WTC11 (cell line): ENCODE measurements around the gene NDUFAF8. TPM values are rescaled to one million over a fixed set of nuclear protein-coding genes. Genes with fewer than 3 reads are reported as not detected.

Experiments used
- ATAC-seq: fragments of 200-7000 bp; cut with Tn5 transposase; 2 replicates; pipeline ENCODE4 v1.10.0; 2021; ENCODE audit warnings: mild to moderate bottlenecking, moderate library complexity
- CTCF ChIA-PET: fragments of 300-600 bp; sonication (Branson Sonifier 250); formaldehyde crosslinking; loops from one replicate; lab custom pipeline; 2021; ENCODE audit warnings: antibody characterized with exemption; lab: Charles Lee
- POLR2A ChIA-PET: fragments of 350-600 bp; sonication (Branson Sonifier 250); formaldehyde crosslinking; loops from one replicate; lab custom pipeline; 2021; ENCODE audit warnings: antibody characterized with exemption; lab: Charles Lee
- DNase-seq: peaks from one replicate; pipeline ENCODE4 v3.0.0; 2021; ENCODE audit warnings: low spot score
- H3K27ac Mint-ChIP-seq: 2 replicates; pipeline ENCODE4 v1.8.0; 2021; ENCODE audit warnings: mixed read lengths
- H3K27me3 Mint-ChIP-seq: 2 replicates; pipeline ENCODE4 v1.8.0; 2021; ENCODE audit warnings: low read depth, mild to moderate bottlenecking, moderate library complexity, mixed read lengths
- H3K36me3 Mint-ChIP-seq: 2 replicates; pipeline ENCODE4 v1.8.0; 2021; ENCODE audit warnings: mixed read lengths
- H3K4me1 Mint-ChIP-seq: 2 replicates; pipeline ENCODE4 v1.8.0; 2022; ENCODE audit warnings: mixed read lengths
- H3K4me3 Mint-ChIP-seq: 2 replicates; pipeline ENCODE4 v1.8.0; 2021; ENCODE audit warnings: mild to moderate bottlenecking, moderate library complexity, mixed read lengths
- H3K9me3 Mint-ChIP-seq: 2 replicates; pipeline ENCODE4 v1.8.0; 2021; ENCODE audit warnings: mixed read lengths
- NR3C1 ChIP-seq: sonication (generic); formaldehyde crosslinking; conservative IDR thresholded peaks from 2 replicates; pipeline ENCODE4 v1.8.1; 2023; ENCODE audit warnings: low read depth, mild to moderate bottlenecking, missing genetic modification reagents
- SP1 ChIP-seq: sonication (generic); formaldehyde crosslinking; conservative IDR thresholded peaks from 2 replicates; pipeline ENCODE4 v1.8.1; 2022; ENCODE audit warnings: missing genetic modification reagents
- TEAD1 ChIP-seq: sonication (generic); formaldehyde crosslinking; IDR thresholded peaks from 2 replicates; pipeline ENCODE4 v1.8.0; 2022; ENCODE audit warnings: mild to moderate bottlenecking, missing genetic modification reagents
- ZNF396 ChIP-seq: fragments of 250-450 bp; sonication (Bioruptor Pico); IDR thresholded peaks from 2 replicates; pipeline ENCODE4 v1.8.0; 2021; ENCODE audit warnings: mild to moderate bottlenecking, moderate library complexity, borderline replicate concordance
- ZNF416 ChIP-seq: fragments of 250-450 bp; sonication (Bioruptor Pico); IDR thresholded peaks from 2 replicates; pipeline ENCODE4 v1.9.0; 2021; ENCODE audit warnings: mild to moderate bottlenecking, inconsistent platforms
- total RNA-seq: library from RNA; stranded (reverse); gene quantifications from 3 replicates; pipeline ENCODE4 v1.2.3, GENCODE V29; 2021
- TF ChIP-seq, protein P1 (sequence below): fragments of 250-450 bp; sonication (Bioruptor Pico); IDR thresholded peaks from 2 replicates; pipeline ENCODE4 v1.9.0; 2021; ENCODE audit warnings: mild to moderate bottlenecking
- TF ChIP-seq, protein P2 (sequence below): sonication (generic); formaldehyde crosslinking; IDR thresholded peaks from 2 replicates; pipeline ENCODE4 v1.8.1; 2022; ENCODE audit warnings: low read depth, mild to moderate bottlenecking, moderate library complexity, missing genetic modification reagents, borderline replicate concordance
- TF ChIP-seq, protein P3 (sequence below): sonication (generic); formaldehyde crosslinking; IDR thresholded peaks from 2 replicates; pipeline ENCODE4 v1.8.0; 2023; ENCODE audit warnings: missing genetic modification reagents, mild to moderate bottlenecking, borderline replicate concordance
- TF ChIP-seq, protein P4 (sequence below): fragments of 250-450 bp; sonication (Bioruptor Pico); IDR thresholded peaks from 2 replicates; pipeline ENCODE4 v1.9.0; 2021; ENCODE audit warnings: mild to moderate bottlenecking, borderline replicate concordance
- TF ChIP-seq, protein P5 (sequence below): fragments of 250-450 bp; sonication (Bioruptor Pico); conservative IDR thresholded peaks from 2 replicates; pipeline ENCODE4 v1.9.0; 2021; ENCODE audit warnings: mild to moderate bottlenecking
- TF ChIP-seq, protein P6 (sequence below): fragments of 200-600 bp; IDR thresholded peaks from 2 replicates; pipeline ENCODE4 v1.8.0; 2022; ENCODE audit warnings: antibody characterized with exemption
- TF ChIP-seq, protein P7 (sequence below): sonication (generic); formaldehyde crosslinking; IDR thresholded peaks from 2 replicates; pipeline ENCODE4 v1.8.0; 2022; ENCODE audit warnings: mild to moderate bottlenecking, missing genetic modification reagents
- TF ChIP-seq, protein P8 (sequence below): sonication (generic); formaldehyde crosslinking; IDR thresholded peaks from 2 replicates; pipeline ENCODE4 v1.8.1; 2023; ENCODE audit warnings: mild to moderate bottlenecking, missing genetic modification reagents, moderate library complexity

NDUFAF8 gene
- total RNA-seq, 1 experiment from 2014 or later = 73.0 TPM

DNA sequence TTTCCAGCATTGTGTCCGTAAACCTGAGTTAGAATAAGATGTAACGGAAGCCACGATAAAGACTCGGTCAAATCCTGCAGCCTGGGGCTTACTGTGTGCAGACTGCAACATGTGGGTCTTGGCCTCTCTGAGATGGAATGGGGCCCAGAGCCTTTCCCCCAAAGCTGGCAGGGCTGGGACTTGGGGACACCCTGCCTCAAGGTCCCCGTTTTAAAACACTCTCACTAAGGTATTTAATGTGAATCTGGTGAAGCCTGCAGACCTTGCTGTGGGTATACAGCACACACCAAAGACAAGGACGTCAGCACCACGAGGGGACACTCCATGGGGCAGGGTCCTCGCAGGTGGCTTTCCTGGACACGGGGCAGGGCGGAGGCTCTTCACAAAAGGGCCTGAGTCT is 2.1 kb downstream of the NDUFAF8 start (continued):
- TF ChIP-seq, protein P1, sequence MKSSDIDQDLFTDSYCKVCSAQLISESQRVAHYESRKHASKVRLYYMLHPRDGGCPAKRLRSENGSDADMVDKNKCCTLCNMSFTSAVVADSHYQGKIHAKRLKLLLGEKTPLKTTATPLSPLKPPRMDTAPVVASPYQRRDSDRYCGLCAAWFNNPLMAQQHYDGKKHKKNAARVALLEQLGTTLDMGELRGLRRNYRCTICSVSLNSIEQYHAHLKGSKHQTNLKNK = no peak
- TF ChIP-seq, all 79 proteins: peak for 0

DNA sequence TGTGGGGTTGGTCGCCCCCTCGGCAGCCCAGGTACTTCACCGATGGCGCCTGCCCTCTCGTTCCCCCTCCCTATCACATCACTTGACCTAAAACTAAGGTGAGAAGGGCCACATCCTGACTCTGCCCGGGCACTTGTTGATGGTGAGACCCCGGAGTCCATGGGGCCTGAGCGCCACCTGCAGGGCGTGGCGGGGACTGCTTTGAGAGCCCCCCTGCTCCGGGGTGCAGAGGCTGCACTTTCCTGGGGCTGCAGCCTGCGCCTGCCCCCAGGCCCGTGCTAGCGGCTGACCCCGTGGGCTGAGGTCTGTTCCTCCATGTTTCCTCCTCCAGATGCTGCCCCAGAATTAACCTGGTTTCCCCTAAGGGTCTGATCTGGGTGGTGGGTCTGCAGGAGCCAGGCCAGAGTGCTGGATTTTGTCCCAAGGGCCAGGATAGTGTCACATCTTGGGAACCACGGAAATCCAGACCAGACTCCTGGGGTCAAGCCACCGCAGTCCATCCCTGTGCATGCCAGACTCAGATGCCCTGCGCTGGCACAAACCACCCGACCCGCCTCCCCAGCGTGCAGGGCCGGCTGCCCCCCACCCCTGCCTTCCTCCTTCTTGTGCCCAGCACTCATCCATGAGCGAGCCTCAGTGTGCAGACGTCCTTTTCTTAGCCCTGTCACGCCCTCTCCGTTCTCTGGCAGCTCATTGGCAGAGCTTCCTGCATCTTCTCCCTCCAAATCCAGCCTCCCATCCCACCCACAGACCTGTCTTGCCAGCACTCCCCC is 2.7 kb downstream of the NDUFAF8 start:
- ChIA-PET POLR2A (interaction anchor here (0.5 kb wide), 1 partner anchor 266 kb away, joined by 4 read pairs; no protein-coding TSS in a partner anchor), CTCF (interaction anchor here (0.8 to 2.8 kb wide), 3 partner anchors 17 to 243 kb away, joined by 3 to 7 read pairs (median 6); no protein-coding TSS in a partner anchor)
- H3K9me3 Mint-ChIP-seq = no peaks in the 10 kb centered on the region
- DNase-seq (peak; percentile 87), ATAC-seq (peak; percentile 39)
- H3K4me1 Mint-ChIP-seq = peaks cover 27% of the 10 kb centered on the region
- no peaks in the 10 kb centered on the region for H3K36me3 Mint-ChIP-seq
- H3K27me3 Mint-ChIP-seq = no peaks in the 10 kb centered on the region
- peak overlapping the region; percentile 45; the same call in 1 of the 2 replicates for H3K27ac Mint-ChIP-seq
- peak overlapping the region; percentile 90; the same call in 1 of the 2 replicates for H3K4me3 Mint-ChIP-seq
- TF ChIP-seq, protein P2, sequence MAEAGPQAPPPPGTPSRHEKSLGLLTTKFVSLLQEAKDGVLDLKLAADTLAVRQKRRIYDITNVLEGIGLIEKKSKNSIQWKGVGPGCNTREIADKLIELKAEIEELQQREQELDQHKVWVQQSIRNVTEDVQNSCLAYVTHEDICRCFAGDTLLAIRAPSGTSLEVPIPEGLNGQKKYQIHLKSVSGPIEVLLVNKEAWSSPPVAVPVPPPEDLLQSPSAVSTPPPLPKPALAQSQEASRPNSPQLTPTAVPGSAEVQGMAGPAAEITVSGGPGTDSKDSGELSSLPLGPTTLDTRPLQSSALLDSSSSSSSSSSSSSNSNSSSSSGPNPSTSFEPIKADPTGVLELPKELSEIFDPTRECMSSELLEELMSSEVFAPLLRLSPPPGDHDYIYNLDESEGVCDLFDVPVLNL (CRISPR knock-in tag) = no peak
- no peak for TF ChIP-seq ZNF396 (CRISPR knock-in tag)
- TF ChIP-seq, protein P3, sequence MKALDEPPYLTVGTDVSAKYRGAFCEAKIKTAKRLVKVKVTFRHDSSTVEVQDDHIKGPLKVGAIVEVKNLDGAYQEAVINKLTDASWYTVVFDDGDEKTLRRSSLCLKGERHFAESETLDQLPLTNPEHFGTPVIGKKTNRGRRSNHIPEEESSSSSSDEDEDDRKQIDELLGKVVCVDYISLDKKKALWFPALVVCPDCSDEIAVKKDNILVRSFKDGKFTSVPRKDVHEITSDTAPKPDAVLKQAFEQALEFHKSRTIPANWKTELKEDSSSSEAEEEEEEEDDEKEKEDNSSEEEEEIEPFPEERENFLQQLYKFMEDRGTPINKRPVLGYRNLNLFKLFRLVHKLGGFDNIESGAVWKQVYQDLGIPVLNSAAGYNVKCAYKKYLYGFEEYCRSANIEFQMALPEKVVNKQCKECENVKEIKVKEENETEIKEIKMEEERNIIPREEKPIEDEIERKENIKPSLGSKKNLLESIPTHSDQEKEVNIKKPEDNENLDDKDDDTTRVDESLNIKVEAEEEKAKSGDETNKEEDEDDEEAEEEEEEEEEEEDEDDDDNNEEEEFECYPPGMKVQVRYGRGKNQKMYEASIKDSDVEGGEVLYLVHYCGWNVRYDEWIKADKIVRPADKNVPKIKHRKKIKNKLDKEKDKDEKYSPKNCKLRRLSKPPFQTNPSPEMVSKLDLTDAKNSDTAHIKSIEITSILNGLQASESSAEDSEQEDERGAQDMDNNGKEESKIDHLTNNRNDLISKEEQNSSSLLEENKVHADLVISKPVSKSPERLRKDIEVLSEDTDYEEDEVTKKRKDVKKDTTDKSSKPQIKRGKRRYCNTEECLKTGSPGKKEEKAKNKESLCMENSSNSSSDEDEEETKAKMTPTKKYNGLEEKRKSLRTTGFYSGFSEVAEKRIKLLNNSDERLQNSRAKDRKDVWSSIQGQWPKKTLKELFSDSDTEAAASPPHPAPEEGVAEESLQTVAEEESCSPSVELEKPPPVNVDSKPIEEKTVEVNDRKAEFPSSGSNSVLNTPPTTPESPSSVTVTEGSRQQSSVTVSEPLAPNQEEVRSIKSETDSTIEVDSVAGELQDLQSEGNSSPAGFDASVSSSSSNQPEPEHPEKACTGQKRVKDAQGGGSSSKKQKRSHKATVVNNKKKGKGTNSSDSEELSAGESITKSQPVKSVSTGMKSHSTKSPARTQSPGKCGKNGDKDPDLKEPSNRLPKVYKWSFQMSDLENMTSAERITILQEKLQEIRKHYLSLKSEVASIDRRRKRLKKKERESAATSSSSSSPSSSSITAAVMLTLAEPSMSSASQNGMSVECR (CRISPR knock-in tag) = peak; percentile 48; the same call in 1 of the 2 replicates
- TF ChIP-seq, protein P4, sequence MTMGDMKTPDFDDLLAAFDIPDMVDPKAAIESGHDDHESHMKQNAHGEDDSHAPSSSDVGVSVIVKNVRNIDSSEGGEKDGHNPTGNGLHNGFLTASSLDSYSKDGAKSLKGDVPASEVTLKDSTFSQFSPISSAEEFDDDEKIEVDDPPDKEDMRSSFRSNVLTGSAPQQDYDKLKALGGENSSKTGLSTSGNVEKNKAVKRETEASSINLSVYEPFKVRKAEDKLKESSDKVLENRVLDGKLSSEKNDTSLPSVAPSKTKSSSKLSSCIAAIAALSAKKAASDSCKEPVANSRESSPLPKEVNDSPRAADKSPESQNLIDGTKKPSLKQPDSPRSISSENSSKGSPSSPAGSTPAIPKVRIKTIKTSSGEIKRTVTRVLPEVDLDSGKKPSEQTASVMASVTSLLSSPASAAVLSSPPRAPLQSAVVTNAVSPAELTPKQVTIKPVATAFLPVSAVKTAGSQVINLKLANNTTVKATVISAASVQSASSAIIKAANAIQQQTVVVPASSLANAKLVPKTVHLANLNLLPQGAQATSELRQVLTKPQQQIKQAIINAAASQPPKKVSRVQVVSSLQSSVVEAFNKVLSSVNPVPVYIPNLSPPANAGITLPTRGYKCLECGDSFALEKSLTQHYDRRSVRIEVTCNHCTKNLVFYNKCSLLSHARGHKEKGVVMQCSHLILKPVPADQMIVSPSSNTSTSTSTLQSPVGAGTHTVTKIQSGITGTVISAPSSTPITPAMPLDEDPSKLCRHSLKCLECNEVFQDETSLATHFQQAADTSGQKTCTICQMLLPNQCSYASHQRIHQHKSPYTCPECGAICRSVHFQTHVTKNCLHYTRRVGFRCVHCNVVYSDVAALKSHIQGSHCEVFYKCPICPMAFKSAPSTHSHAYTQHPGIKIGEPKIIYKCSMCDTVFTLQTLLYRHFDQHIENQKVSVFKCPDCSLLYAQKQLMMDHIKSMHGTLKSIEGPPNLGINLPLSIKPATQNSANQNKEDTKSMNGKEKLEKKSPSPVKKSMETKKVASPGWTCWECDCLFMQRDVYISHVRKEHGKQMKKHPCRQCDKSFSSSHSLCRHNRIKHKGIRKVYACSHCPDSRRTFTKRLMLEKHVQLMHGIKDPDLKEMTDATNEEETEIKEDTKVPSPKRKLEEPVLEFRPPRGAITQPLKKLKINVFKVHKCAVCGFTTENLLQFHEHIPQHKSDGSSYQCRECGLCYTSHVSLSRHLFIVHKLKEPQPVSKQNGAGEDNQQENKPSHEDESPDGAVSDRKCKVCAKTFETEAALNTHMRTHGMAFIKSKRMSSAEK (CRISPR knock-in tag) = no peak
- no peak for TF ChIP-seq SP1 (CRISPR knock-in tag)
- TF ChIP-seq TEAD1 (CRISPR knock-in tag) = 0 out of 2 replicates have a peak, but pooled peaks have one; percentile 32
- TF ChIP-seq, protein P5, sequence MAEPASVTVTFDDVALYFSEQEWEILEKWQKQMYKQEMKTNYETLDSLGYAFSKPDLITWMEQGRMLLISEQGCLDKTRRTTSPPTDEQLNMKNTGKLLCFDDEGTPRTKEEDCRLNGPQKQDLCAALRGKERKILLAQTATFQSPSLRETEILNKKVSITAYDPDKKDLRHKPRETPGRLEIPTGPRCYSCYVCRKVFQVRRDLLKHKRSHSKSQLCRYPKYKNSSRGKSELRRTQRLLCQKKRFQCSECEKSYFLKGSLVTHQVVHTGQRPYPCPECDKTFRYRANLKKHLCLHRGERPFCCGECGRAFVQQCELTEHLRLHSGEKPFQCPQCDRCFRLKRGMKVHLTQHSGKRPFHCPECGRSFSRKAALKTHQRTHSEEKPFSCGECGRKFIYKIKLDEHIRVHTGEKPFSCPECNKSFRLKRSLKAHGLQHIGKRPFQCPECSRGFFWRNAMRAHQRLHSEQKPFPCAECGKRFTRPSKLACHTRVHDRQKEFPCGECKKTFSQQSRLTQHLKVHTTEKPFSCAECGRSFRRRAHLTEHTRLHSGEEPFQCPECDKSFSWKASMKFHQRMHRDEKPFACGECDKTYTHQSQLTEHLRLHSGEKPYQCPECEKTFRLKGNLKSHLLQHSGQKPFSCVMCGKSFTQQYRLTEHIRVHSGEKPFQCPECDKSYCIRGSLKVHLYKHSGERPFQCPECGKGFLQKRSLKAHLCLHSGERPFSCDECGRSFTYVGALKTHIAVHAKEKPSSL (CRISPR knock-in tag) = no peak
- TF ChIP-seq, protein P6, sequence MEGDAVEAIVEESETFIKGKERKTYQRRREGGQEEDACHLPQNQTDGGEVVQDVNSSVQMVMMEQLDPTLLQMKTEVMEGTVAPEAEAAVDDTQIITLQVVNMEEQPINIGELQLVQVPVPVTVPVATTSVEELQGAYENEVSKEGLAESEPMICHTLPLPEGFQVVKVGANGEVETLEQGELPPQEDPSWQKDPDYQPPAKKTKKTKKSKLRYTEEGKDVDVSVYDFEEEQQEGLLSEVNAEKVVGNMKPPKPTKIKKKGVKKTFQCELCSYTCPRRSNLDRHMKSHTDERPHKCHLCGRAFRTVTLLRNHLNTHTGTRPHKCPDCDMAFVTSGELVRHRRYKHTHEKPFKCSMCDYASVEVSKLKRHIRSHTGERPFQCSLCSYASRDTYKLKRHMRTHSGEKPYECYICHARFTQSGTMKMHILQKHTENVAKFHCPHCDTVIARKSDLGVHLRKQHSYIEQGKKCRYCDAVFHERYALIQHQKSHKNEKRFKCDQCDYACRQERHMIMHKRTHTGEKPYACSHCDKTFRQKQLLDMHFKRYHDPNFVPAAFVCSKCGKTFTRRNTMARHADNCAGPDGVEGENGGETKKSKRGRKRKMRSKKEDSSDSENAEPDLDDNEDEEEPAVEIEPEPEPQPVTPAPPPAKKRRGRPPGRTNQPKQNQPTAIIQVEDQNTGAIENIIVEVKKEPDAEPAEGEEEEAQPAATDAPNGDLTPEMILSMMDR = peak; percentile 78
- TF ChIP-seq, protein P7, sequence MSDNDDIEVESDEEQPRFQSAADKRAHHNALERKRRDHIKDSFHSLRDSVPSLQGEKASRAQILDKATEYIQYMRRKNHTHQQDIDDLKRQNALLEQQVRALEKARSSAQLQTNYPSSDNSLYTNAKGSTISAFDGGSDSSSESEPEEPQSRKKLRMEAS (CRISPR knock-in tag) = peak; percentile 49; the same call in 1 of the 2 replicates
- TF ChIP-seq NR3C1 = no peak
- TF ChIP-seq, protein P8, sequence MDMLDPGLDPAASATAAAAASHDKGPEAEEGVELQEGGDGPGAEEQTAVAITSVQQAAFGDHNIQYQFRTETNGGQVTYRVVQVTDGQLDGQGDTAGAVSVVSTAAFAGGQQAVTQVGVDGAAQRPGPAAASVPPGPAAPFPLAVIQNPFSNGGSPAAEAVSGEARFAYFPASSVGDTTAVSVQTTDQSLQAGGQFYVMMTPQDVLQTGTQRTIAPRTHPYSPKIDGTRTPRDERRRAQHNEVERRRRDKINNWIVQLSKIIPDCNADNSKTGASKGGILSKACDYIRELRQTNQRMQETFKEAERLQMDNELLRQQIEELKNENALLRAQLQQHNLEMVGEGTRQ (CRISPR knock-in tag) = 0 out of 2 replicates have a peak, but pooled peaks have one; percentile 9
- TF ChIP-seq ZNF416 (CRISPR knock-in tag) = no peak
